A204.1 (cell line): ENCODE data around the gene RS1.

Source experiments
- FAIRE-seq: peaks from 2 replicates; lab custom pipeline; 2012; peaks lifted over from hg19 to GRCh38; lab: Jason Lieb, UNC

RS1 gene

GRCh38 chrX:18672008-18672407 lies at the start of gene RS1:
TSS of gene RS1 (minus strand) at chrX:18672108. CDS start at chrX:18672068, 40 bp downstream.
- FAIRE-seq = no peak

GRCh38 chrX:18719852-18720251 lies 47.9 kb upstream of the RS1 start:
- no peak for FAIRE-seq

GRCh38 chrX:18714910-18715309 lies 43.0 kb upstream of the RS1 start:
- no peak for FAIRE-seq

GRCh38 chrX:18709833-18710232 lies 37.9 kb upstream of the RS1 start:
- FAIRE-seq = no peak

GRCh38 chrX:18707426-18708049 lies 35.6 kb upstream of the RS1 start, which contains the start of gene PPEF1:
TSS of gene PPEF1 (plus strand) at chrX:18707645. CDS start at chrX:18707781, 136 bp downstream.
- no peak for FAIRE-seq

GRCh38 chrX:18702362-18703195 lies 30.7 kb upstream of the RS1 start:
- no peak for FAIRE-seq

GRCh38 chrX:18701621-18702361 lies 29.9 kb upstream of the RS1 start:
- no peak for FAIRE-seq

GRCh38 chrX:18698737-18699650 lies 27.1 kb upstream of the RS1 start:
- no peak for FAIRE-seq

GRCh38 chrX:18696653-18697052 lies 24.7 kb upstream of the RS1 start:
- FAIRE-seq = no peak

GRCh38 chrX:18692541-18692940 lies 20.6 kb upstream of the RS1 start:
- FAIRE-seq = no peak

- FAIRE-seq = no peak
Observed at GRCh38 chrX:18691431-18691830, 19.5 kb upstream of the RS1 start.

GRCh38 chrX:18687856-18688495 lies 16.1 kb upstream of the RS1 start:
- FAIRE-seq = no peak

GRCh38 chrX:18682979-18683387 lies 11.1 kb upstream of the RS1 start:
- FAIRE-seq = no peak

GRCh38 chrX:18681996-18682395 lies 10.1 kb upstream of the RS1 start:
- no peak for FAIRE-seq

- FAIRE-seq = no peak
Observed at GRCh38 chrX:18677161-18677869, 5.4 kb upstream of the RS1 start.

- no peak for FAIRE-seq
Observed at GRCh38 chrX:18676470-18676869, 4.6 kb upstream of the RS1 start.

GRCh38 chrX:18676050-18676449 lies 4.1 kb upstream of the RS1 start:
- FAIRE-seq = no peak

GRCh38 chrX:18674788-18675735 lies 3.2 kb upstream of the RS1 start:
- no peak for FAIRE-seq

- FAIRE-seq = no peak
Observed at GRCh38 chrX:18674417-18674787, 2.5 kb upstream of the RS1 start.
